ENCODE measurements around the gene CNPY3. TPM values are rescaled to one million over a fixed set of nuclear protein-coding genes. Genes with fewer than 3 reads are reported as not detected.

The CNPY3 gene
- total and polyA plus RNA-seq, 2 experiments from 2014 or later, result 71.8 to 137 TPM

GRCh38 chr6:42978487-42978838, 49.2 kb downstream of the CNPY3 start:
- Histone ChIP-seq H3K79me2 (peaks cover 33% of the 10 kb centered on the region), H3K4me2 (peak overlapping the region; percentile 85), H2AFZ (peak overlapping the region; percentile 91), H3K27ac (peak overlapping the region; percentile 97), H3K27me3 (no peaks in the 10 kb centered on the region), H3K9me3 (ENCODE audit: low read depth) (no peaks in the 10 kb centered on the region), H3K4me3 (peak overlapping the region; percentile 95), H3K36me3 (replicated peaks; ENCODE audit: insufficient read depth, low read depth) (no peaks in the 10 kb centered on the region), H4K20me1 (ENCODE audit: insufficient read depth, poor library complexity, severe bottlenecking) (no peaks in the 10 kb centered on the region), H3K9me2 (replicated peaks; ENCODE audit: insufficient read depth) (no peaks in the 10 kb centered on the region), H3K4me1 (ENCODE audit: insufficient read depth) (peaks cover 12% of the 10 kb centered on the region)
- 1% methylated on average over 24 of the region's 28 CpGs for WGBS (ENCODE audit: low lambda C conversion rate, missing lambda C conversion rate)
- TF ChIP-seq CTCF (IDR thresholded peaks at IDR 0.05; ENCODE audit: poor library complexity) (no peak), EZH2 (IDR thresholded peaks at IDR 0.05; ENCODE audit: borderline replicate concordance) (no peak), EZH2phosphoT487 (IDR thresholded peaks at IDR 0.05; ENCODE audit: low read depth, severe bottlenecking, unreplicated experiment) (no peak)
- DNase-seq (ENCODE audit: low spot score), result peak; percentile 62

- Histone ChIP-seq H3K4me1 (ENCODE audit: insufficient read depth) (peaks cover 15% of the 10 kb centered on the region), H4K20me1 (ENCODE audit: insufficient read depth, poor library complexity, severe bottlenecking) (no peaks in the 10 kb centered on the region), H3K4me2 (peak within 1 kb of the TSS; percentile 85), H3K36me3 (replicated peaks; ENCODE audit: insufficient read depth, low read depth) (no peaks in the 10 kb centered on the region), H2AFZ (peak within 1 kb of the TSS; percentile 91), H3K27me3 (no peaks in the 10 kb centered on the region), H3K9me3 (ENCODE audit: low read depth) (no peaks in the 10 kb centered on the region), H3K27ac (peak within 1 kb of the TSS; percentile 97), H3K4me3 (peak within 1 kb of the TSS; percentile 95), H3K9me2 (replicated peaks; ENCODE audit: insufficient read depth) (no peaks in the 10 kb centered on the region), H3K79me2 (peaks cover 33% of the 10 kb centered on the region)
- TF ChIP-seq EZH2 (IDR thresholded peaks at IDR 0.05; ENCODE audit: borderline replicate concordance) (no peak), CTCF (IDR thresholded peaks at IDR 0.05; ENCODE audit: poor library complexity) (no peak), EZH2phosphoT487 (IDR thresholded peaks at IDR 0.05; ENCODE audit: low read depth, severe bottlenecking, unreplicated experiment) (no peak)
- whole genome bisulfite sequencing (ENCODE audit: low lambda C conversion rate, missing lambda C conversion rate), result 3% methylated on average over 55 of the region's 59 CpGs
- DNase-seq (ENCODE audit: low spot score), result peak; percentile 94
Observed at GRCh38 chr6:42978839-42979522, 49.7 kb downstream of the CNPY3 start, which contains the start of gene PEX6. PEX6 (minus strand) TSS chr6:42979181; CDS start chr6:42979150, 31 bp downstream.

GRCh38 chr6:42979523-42980177, 50.4 kb downstream of the CNPY3 start:
- H3K4me2 ChIP-seq, result peak overlapping the region; percentile 85
- peak; percentile 30 for DNase-seq (ENCODE audit: low spot score)
- H3K27me3 ChIP-seq, result no peaks in the 10 kb centered on the region
- peak overlapping the region; percentile 95 for H3K4me3 ChIP-seq
- no peaks in the 10 kb centered on the region for H3K9me2 ChIP-seq (replicated peaks; ENCODE audit: insufficient read depth)
- peaks cover 15% of the 10 kb centered on the region for H3K4me1 ChIP-seq (ENCODE audit: insufficient read depth)
- H3K9me3 ChIP-seq (ENCODE audit: low read depth), result no peaks in the 10 kb centered on the region
- 63% methylated on average over 9 of the region's 9 CpGs for WGBS (ENCODE audit: low lambda C conversion rate, missing lambda C conversion rate)
- H3K27ac ChIP-seq, result peak overlapping the region; percentile 97
- TF ChIP-seq EZH2 (IDR thresholded peaks at IDR 0.05; ENCODE audit: borderline replicate concordance), result no peak
- no peak for TF ChIP-seq EZH2phosphoT487 (IDR thresholded peaks at IDR 0.05; ENCODE audit: low read depth, severe bottlenecking, unreplicated experiment)
- TF ChIP-seq CTCF (IDR thresholded peaks at IDR 0.05; ENCODE audit: poor library complexity), result no peak
- H2AFZ ChIP-seq, result peak overlapping the region; percentile 91
- H3K36me3 ChIP-seq (replicated peaks; ENCODE audit: insufficient read depth, low read depth), result no peaks in the 10 kb centered on the region
- H4K20me1 ChIP-seq (ENCODE audit: insufficient read depth, poor library complexity, severe bottlenecking), result no peaks in the 10 kb centered on the region
- H3K79me2 ChIP-seq, result peaks cover 33% of the 10 kb centered on the region

All from hepatocyte (in vitro differentiated cells).